C4-2B (cell line): Measurements from ENCODE around the gene IL12RB1.

Source experiments
- H3K27ac ChIP-seq: fragments of 450-650 bp; 2 replicates; pipeline ENCODE4 v1.5.1; 2017
- CTCF ChIP-seq: fragments of 450-650 bp; conservative IDR thresholded peaks from 2 replicates; pipeline ENCODE4 v1.5.1; 2017; ENCODE audit warnings: mild to moderate bottlenecking
- ZFX ChIP-seq: fragments of 450-650 bp; IDR thresholded peaks from 2 replicates; pipeline ENCODE4 v1.6.1; 2017

Gene IL12RB1

DNA sequence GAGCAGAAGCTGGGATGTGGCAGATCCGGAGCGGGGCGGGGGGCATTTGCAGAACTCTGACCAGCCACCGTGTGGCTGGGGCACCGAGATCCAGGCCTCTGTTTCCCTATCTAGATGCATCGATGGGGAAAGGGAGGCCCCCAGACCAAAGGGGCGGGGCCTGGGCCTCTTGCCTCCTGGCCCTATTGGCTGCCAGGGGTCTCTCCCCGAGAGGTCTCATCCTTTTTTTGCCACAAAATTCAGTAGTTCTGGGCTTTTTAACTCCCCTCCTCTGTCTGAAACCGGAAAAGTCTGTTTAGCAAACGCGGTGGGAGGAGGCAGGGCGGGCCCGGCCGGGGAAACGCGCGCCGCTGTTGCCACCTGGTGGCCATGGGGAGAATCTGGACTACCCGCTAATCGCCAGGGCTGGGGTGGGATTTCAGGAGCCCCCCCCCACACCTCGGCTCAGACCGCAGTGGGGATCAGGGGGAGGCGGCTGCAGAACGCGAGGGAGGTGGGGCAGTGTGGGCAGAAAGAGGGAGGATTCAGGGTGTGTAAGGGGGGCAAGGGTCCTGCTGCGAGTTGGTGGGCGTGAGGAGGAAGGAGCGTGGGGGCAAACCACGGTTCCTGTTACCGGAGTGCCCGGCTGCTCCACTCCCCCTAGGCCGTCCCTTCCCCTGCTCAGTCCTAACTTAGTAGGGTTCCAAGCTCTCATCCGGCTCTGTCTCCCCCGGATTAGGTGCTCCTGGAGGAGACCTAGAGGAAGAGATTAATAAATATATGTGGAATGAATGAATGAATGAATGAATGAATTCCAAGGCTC is 28.3 kb downstream of the IL12RB1 start:
- H3K27ac ChIP-seq, result peak overlapping the region; percentile 47
- TF ChIP-seq ZFX, result no peak
- peak; percentile 96 for TF ChIP-seq CTCF

DNA sequence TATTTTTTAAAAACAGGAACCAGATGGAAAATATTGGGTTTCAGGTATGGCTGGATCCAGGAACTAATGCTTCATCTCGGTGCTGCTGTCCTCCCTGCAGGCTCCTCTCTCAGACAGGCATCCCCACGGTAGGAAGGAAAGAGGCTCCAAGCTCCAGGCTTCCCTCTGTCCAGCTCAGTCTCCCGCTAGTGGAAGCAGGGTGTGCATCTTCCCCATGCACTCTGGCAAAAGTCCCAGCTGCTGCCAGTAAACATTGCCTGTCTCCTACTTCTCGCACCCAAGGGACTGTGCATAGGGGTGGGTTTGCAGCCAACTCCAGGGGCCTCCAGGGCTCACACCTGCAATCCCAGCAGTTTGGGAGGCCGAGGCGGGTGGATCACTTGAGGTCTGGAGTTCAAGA is 29.2 kb downstream of the IL12RB1 start:
- TF ChIP-seq ZFX, result no peak
- peak overlapping the region; percentile 47 for H3K27ac ChIP-seq

GRCh38 chr19:18055967-18056366 is 30.8 kb downstream of the IL12RB1 start:
- TF ChIP-seq CTCF, result no peak
- TF ChIP-seq ZFX, result no peak
- H3K27ac ChIP-seq, result no peak overlapping the region

GRCh38 chr19:18053576-18054219 is 33.0 kb downstream of the IL12RB1 start:
- H3K27ac ChIP-seq, result no peak overlapping the region
- TF ChIP-seq CTCF (no peak), ZFX (no peak)

- TF ChIP-seq CTCF (no peak), ZFX (no peak)
- no peak overlapping the region for H3K27ac ChIP-seq
Observed at GRCh38 chr19:18051887-18052286, 34.8 kb downstream of the IL12RB1 start.

GRCh38 chr19:18049385-18049784 is 37.3 kb downstream of the IL12RB1 start:
- H3K27ac ChIP-seq, result no peak overlapping the region

DNA sequence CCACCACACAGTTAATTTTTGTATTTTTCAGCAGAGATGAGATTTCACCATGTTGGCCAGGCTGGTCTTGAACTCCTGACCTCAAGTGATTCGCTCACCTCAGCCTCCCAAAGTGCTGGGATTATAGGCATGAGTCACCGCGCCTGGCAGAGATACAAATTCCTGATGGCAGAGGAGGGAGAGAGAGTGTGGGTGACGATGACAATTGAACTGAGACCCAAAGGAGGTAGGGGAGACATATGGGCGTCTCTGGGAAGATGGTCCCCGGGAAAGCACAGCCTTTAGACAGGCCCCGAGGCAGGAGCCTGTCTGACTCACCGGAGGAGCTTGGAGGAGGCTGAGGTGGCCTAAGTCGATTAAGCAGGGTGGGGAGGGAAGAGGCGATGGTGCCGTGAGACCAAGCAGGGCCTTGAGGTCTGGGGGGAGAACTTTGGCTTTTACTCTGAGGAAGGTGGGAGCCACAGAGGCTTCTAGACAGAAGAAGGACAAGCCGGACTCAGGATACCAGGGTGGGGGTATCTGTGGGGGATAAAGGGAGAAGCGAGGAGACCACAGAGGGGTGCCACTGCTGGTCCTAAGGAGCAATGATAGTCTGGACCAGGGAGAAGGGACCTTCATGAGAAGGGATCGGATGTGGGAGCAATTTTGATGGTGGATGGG is 40.5 kb downstream of the IL12RB1 start:
- no peak for TF ChIP-seq ZFX
- no peak overlapping the region for H3K27ac ChIP-seq

More at GRCh38 chr19:18049385-18049784, 37.3 kb downstream of the IL12RB1 start:
- no peak for TF ChIP-seq ZFX

DNA sequence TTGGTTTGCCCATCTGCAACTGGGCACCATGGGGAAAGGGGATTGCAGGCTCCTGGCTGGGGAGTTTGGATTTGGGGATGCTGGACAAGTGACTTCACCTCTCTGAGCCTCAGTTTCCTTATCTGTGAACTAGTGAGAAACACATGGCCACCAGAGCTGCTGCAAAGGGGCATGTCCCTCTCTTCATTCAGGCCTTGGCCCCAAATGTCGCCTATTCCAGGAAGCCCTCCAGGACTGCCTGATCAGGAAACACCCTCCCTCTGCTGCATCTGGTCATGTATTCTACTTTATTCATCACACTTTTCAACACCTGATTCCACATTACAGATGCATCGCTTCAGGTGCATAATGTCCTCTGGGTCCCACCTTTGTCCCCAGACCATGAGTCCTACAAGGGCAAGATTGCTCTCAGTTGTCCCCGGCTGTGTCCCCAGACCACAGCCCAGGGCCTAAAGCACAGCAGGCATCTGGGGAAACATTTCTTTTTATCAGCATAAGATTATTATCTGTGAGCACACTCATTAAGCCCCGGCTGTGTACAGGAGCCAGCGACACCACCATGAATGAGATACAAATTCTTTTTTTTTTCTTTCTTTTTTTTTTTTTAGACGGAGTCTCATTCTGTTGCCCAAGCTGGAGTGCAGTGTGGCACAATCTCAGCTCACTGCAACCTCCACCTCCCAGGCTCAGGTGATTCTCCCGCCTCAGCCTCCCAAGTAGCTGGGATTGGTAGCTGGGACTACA is 41.3 kb downstream of the IL12RB1 start:
- TF ChIP-seq ZFX, result no peak
- TF ChIP-seq CTCF, result no peak
- peak overlapping the region; percentile 19 for H3K27ac ChIP-seq
